Heart left ventricle (tissue), 13 donors: ENCODE results near the gene HIRIP3.

Experiments
- POLR2A ChIP-seq, 2 donors: fragments of 450-650 bp; IDR thresholded peaks; one replicate each; pipeline ENCODE4 v1.6.1; 2017; ENCODE audit warnings: antibody characterized with exemption in 2 of 2, mild to moderate bottlenecking in 2 of 2, moderate library complexity in 2 of 2
- TF ChIP-seq, protein P1 (sequence below), 12 donors: fragments of 200-600 bp; sonication (generic) in 4 of 12; IDR thresholded peaks; one replicate each; pipeline versions ENCODE4 v1.5.0 to v1.8.0; 2018 to 2022; ENCODE audit warnings: antibody characterized with exemption in 12 of 12, mild to moderate bottlenecking in 5 of 12
- donor health status: ischemic (EF 13 %, LVEDD 7.1; RV severe dilation, severe dysfunction).
- donor health status: DM: no; HTN: yes; CAD: no.
- donor health status: DM: no; HTN: no; CAD: no.
- donor health status: ischemic (EF 25% LVEDD 6.9; RV normal size, moderate dysfunction).
- donor health status: ischemic (EF 25% LVEDD 5.7; RV mildly dilated, moderate dysfunction).
- donor health status: ischemic (EF 35%, LVEDD 5.7; RV mildly dilated, moderate dysfunction).
- donor health status: nonischemic (EF 11% LVEDD 7.7; RV severe dilation, severe dysfunction).
- donor health status: DM: yes; HTN: yes; CAD: no.
- donor health status: PGD.
- donor health status: ischemic (EF 29% LVEDD 5.4; RV normal size, mild dysfunction).
- donor health status: nonischemic (EF 23%, LVEDD 6.1; RV moderate dilation, normal function).

DNA sequence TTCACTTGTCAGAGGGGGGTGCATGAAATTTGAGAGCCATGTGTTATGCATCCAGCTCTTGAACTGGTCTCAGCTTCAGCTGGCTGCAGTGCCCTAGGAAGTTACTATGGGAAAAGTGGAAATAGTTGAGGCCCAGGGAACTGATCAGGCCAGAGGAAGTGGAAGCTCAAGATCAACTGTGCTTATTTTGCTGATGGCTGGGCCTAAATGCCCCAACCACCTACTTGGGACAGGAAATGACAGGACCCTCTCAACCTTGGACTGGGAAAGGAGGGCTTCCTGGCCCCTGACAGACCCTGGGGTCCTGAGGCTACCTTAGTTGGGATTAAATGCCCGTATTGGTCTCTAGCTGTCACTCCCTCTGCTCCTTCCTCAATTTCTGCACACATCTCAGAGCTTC lies 22.9 kb downstream of the HIRIP3 start:
- TF ChIP-seq, protein P1, sequence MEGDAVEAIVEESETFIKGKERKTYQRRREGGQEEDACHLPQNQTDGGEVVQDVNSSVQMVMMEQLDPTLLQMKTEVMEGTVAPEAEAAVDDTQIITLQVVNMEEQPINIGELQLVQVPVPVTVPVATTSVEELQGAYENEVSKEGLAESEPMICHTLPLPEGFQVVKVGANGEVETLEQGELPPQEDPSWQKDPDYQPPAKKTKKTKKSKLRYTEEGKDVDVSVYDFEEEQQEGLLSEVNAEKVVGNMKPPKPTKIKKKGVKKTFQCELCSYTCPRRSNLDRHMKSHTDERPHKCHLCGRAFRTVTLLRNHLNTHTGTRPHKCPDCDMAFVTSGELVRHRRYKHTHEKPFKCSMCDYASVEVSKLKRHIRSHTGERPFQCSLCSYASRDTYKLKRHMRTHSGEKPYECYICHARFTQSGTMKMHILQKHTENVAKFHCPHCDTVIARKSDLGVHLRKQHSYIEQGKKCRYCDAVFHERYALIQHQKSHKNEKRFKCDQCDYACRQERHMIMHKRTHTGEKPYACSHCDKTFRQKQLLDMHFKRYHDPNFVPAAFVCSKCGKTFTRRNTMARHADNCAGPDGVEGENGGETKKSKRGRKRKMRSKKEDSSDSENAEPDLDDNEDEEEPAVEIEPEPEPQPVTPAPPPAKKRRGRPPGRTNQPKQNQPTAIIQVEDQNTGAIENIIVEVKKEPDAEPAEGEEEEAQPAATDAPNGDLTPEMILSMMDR (IDR thresholded peaks at IDR 0.05), result no peak
- TF ChIP-seq POLR2A (IDR thresholded peaks at IDR 0.05), result no peak
